ENCODE measurements around the gene RBM22. TPM values are rescaled to one million over a fixed set of nuclear protein-coding genes. Genes with fewer than 3 reads are reported as not detected.

The RBM22 gene
- total RNA-seq, 1 experiment from 2014 or later: 35.2 TPM

- Histone ChIP-seq H3K36me3 (replicated peaks; ENCODE audit: control insufficient read depth, insufficient read depth, low read length) (no peaks in the 10 kb centered on the region), H3K4me3 (ENCODE audit: insufficient read depth, low read depth, low read length) (no peak overlapping the region), H3K27me3 (ENCODE audit: control insufficient read depth, insufficient read depth, low read length) (no peaks in the 10 kb centered on the region)
- no peak for DNase-seq
These were observed 58.9 kb downstream of the RBM22 start for GRCh38 chr5:150641824-150642566.

- no peak for DNase-seq
- no peaks in the 10 kb centered on the region for H3K27me3 ChIP-seq (ENCODE audit: control insufficient read depth, insufficient read depth, low read length)
- H3K4me3 ChIP-seq (ENCODE audit: insufficient read depth, low read depth, low read length): no peak overlapping the region
- H3K36me3 ChIP-seq (replicated peaks; ENCODE audit: control insufficient read depth, insufficient read depth, low read length): no peaks in the 10 kb centered on the region
These were observed 59.8 kb downstream of the RBM22 start for GRCh38 chr5:150641006-150641570.

Other genes with a start within 250 kb of the RBM22 start
- 24.8 and 28.7 TPM in 2 replicates for gene NDST1, start 192.9 kb downstream of the RBM22 start, total RNA-seq (2014; rRNA removed; shearing (Covaris generic))
- 0.63 and 1.3 TPM in 2 replicates for gene SYNPO, start 60.4 kb downstream of the RBM22 start, total RNA-seq (2014; rRNA removed; shearing (Covaris generic))
- 8.1 and 12.9 TPM in 2 replicates for gene MYOZ3, start 39.8 kb downstream of the RBM22 start, total RNA-seq (2014; rRNA removed; shearing (Covaris generic))
- 28.3 and 37.7 TPM in 2 replicates for gene DCTN4, start 58.0 kb upstream of the RBM22 start, total RNA-seq (2014; rRNA removed; shearing (Covaris generic))
- gene SMIM3, start 77.7 kb upstream of the RBM22 start, total RNA-seq (2014; rRNA removed; shearing (Covaris generic)): 3.0 and 5.2 TPM in 2 replicates
- not detected in 2 replicates for gene IRGM, start 145.5 kb upstream of the RBM22 start, total RNA-seq (2014; rRNA removed; shearing (Covaris generic))
- not detected in 2 replicates for gene ZNF300, start 203.9 kb upstream of the RBM22 start, total RNA-seq (2014; rRNA removed; shearing (Covaris generic))